Gastroesophageal sphincter (tissue), 4 donors: ENCODE data around the gene ARHGDIB. TPM values are rescaled to one million over a fixed set of nuclear protein-coding genes. Genes with fewer than 3 reads are reported as not detected.

Experiments
- ATAC-seq: fragments of 150-250 bp; one replicate; pipeline ENCODE4 v1.9.1; 2016; ENCODE audit warnings: mild to moderate bottlenecking, moderate library complexity
- H3K27ac ChIP-seq, 4 donors: fragments of 200-600 bp; sonication (generic) in 3 of 4; 1 replicate in 3 of 4; 2 replicates in 1 of 4; pipeline ENCODE4 v1.5.1; 2016 to 2019
- H3K27me3 ChIP-seq: fragments of 200-600 bp; sonication (generic); one replicate; pipeline ENCODE4 v1.5.1; 2019
- H3K36me3 ChIP-seq, 2 donors: fragments of 200-600 bp; sonication (generic); one replicate each; pipeline ENCODE4 v1.5.1; 2019; ENCODE audit warnings: control low read depth in 1 of 2
- H3K4me1 ChIP-seq, 3 donors: fragments of 200-600 bp; sonication (generic); 1 replicate in 2 of 3; 2 replicates in 1 of 3; pipeline ENCODE4 v1.5.1; 2016 to 2019; ENCODE audit warnings: control low read depth in 2 of 3
- H3K4me3 ChIP-seq, 2 donors: fragments of 200-600 bp; sonication (generic); one replicate each; pipeline ENCODE4 v1.5.1; 2019; ENCODE audit warnings: mild to moderate bottlenecking in 1 of 2, moderate library complexity in 1 of 2
- H3K9me3 ChIP-seq, 3 donors: fragments of 200-600 bp; sonication (generic); one replicate each; pipeline ENCODE4 v1.5.1; 2017 to 2019; ENCODE audit warnings: control low read depth in 2 of 3
- CTCF ChIP-seq, 4 experiments: fragments of 200-600 bp in 2 of 4; fragments of 450-650 bp in 2 of 4; sonication (generic) in 1 of 4; IDR thresholded peaks; one replicate each; pipeline ENCODE4 v1.5.1; 2017 to 2019; ENCODE audit warnings: antibody characterized with exemption in 4 of 4, mild to moderate bottlenecking in 2 of 4, moderate library complexity in 2 of 4
- EP300 ChIP-seq: sonication (generic); formaldehyde crosslinking; IDR thresholded peaks from one replicate; pipeline ENCODE4 v1.6.1; 2017; ENCODE audit warnings: antibody characterized with exemption, mild to moderate bottlenecking
- POLR2A ChIP-seq, 2 donors: fragments of 450-650 bp; IDR thresholded peaks; one replicate each; pipeline ENCODE4 v1.6.1; 2017; ENCODE audit warnings: antibody characterized with exemption in 2 of 2, mild to moderate bottlenecking in 2 of 2, moderate library complexity in 1 of 2
- POLR2AphosphoS5 ChIP-seq: sonication (generic); formaldehyde crosslinking; IDR thresholded peaks from one replicate; pipeline ENCODE4 v1.6.1; 2017; ENCODE audit warnings: antibody characterized with exemption
- WGBS, 2 donors: methylation state at CpG; one replicate each; pipeline ENCODE4 v1.1.5; 2018; ENCODE audit warnings: low coverage in 1 of 2; 5-methylcytosine and 5-hydroxymethylcytosine counted together
- total RNA-seq, 4 donors: library from RNA; depleted of rRNA; stranded (reverse); fragments of >200 nt; gene quantifications; one replicate each; pipeline ENCODE4 v1.1.0, GENCODE V29; 2016

Gene ARHGDIB
- total RNA-seq, 4 donors from 2014 or later, result 22.4 to 108 (median 74.2) TPM

DNA sequence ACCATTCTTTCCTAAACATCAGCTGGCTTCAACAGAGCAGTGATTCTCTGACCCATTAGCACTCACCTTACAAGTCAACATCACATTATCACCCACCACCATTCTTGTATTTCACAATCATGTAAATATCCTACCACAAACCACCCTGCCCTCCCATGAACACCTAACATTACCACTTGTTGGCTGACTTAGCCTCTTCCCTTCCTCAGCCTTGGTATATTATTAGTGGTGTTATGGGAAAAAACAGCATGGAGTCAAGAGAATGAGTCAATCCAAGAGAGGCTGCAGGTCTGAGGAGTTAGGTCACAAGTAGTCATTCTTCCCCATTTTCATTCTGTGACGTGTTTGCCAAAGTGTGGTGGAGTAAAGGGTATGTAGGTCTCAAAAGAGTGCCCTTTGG lies 53.4 kb downstream of the ARHGDIB start:
- Histone ChIP-seq H3K9me3 (no peaks in the 10 kb centered on the region), H3K4me1 (peaks cover 5 to 36% (median 12%) of the 10 kb centered on the region in 3 donors), H3K27ac (no peak overlapping the region), H3K4me3 (no peak overlapping the region), H3K27me3 (no peaks in the 10 kb centered on the region), H3K36me3 (no peaks in the 10 kb centered on the region)
- no peak for TF ChIP-seq EP300
- no peak for TF ChIP-seq CTCF (IDR thresholded peaks at IDR 0.05)
- no peak for TF ChIP-seq POLR2A (IDR thresholded peaks at IDR 0.05)
- TF ChIP-seq POLR2AphosphoS5, result no peak
- no peak for ATAC-seq
- 100% methylated on average over 1 of the region's 1 CpG; no CpG with 5 or more reads in 1 of the 2 donors for WGBS, 2 donors

GRCh38 chr12:14906114-14906513 lies 55.3 kb downstream of the ARHGDIB start:
- H3K4me1 ChIP-seq, result peaks cover 8 to 48% (median 14%) of the 10 kb centered on the region in 3 donors
- TF ChIP-seq CTCF (IDR thresholded peaks at IDR 0.05), result no peak
- no peak for TF ChIP-seq EP300
- TF ChIP-seq POLR2A (IDR thresholded peaks at IDR 0.05), result no peak
- no peak for TF ChIP-seq POLR2AphosphoS5
- WGBS, 2 donors, result 88% methylated on average over 2 of the region's 5 CpGs; no CpG with 5 or more reads in 1 of the 2 donors
- H3K36me3 ChIP-seq, result no peaks in the 10 kb centered on the region
- H3K27ac ChIP-seq, result peak overlapping the region in 3 of 4 donors; percentile 64 to 71 (median 71)
- no peaks in the 10 kb centered on the region for H3K9me3 ChIP-seq
- no peak for ATAC-seq
- no peak overlapping the region for H3K4me3 ChIP-seq
- H3K27me3 ChIP-seq, result no peaks in the 10 kb centered on the region

- H3K27ac ChIP-seq, result peak overlapping the region; percentile 10 to 71 (median 68)
- H3K36me3 ChIP-seq, result no peaks in the 10 kb centered on the region
- no peak overlapping the region for H3K4me3 ChIP-seq
- no peaks in the 10 kb centered on the region for H3K27me3 ChIP-seq
- no peak for ATAC-seq
- 11 to 41% methylated on average over 5 of the region's 5 CpGs for WGBS, 2 donors
- peaks cover 8 to 48% (median 14%) of the 10 kb centered on the region in 3 donors for H3K4me1 ChIP-seq
- no peaks in the 10 kb centered on the region for H3K9me3 ChIP-seq
- TF ChIP-seq POLR2A (IDR thresholded peaks at IDR 0.05) (no peak), CTCF (IDR thresholded peaks at IDR 0.05) (no peak), EP300 (no peak), POLR2AphosphoS5 (no peak)
Measured at GRCh38 chr12:14905269-14906004, 56.0 kb downstream of the ARHGDIB start.

DNA sequence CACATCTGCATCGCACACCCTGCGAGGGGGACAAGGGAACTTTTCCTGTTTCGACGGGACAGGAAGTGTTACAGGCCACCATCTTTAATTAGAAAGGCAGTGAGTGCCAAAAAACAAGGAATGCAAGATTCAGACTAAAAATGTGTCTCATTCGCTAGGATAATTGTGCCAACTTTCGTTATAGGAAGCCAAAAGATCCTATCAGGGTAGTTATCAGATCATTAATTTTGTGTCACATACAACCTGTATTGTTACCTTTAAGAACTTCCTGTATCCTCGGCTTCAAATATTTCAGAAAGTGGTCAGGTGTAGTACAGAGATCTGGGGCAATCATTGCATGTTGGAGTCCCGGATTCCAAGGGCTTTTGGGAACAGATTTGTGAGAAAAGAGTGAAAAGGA lies 56.5 kb downstream of the ARHGDIB start:
- H3K4me1 ChIP-seq, result peaks cover 8 to 48% (median 14%) of the 10 kb centered on the region in 3 donors
- H3K9me3 ChIP-seq, result no peaks in the 10 kb centered on the region
- no peak for TF ChIP-seq EP300
- no peak for TF ChIP-seq POLR2A (IDR thresholded peaks at IDR 0.05)
- TF ChIP-seq POLR2AphosphoS5, result no peak
- TF ChIP-seq CTCF (IDR thresholded peaks at IDR 0.05), result no peak
- H3K36me3 ChIP-seq, result no peaks in the 10 kb centered on the region
- H3K27ac ChIP-seq, result peak overlapping the region; percentile 10 to 71 (median 68)
- 42 to 59% methylated on average over 4 to 6 of the region's 8 CpGs for WGBS, 2 donors
- H3K4me3 ChIP-seq, result no peak overlapping the region
- ATAC-seq, result no peak
- H3K27me3 ChIP-seq, result no peaks in the 10 kb centered on the region
